Measurements from ENCODE around the gene ACSL3. TPM values are rescaled to one million over a fixed set of nuclear protein-coding genes. Genes with fewer than 3 reads are reported as not detected.
"Not testable (repeated sequence)": the region's sequence is repeated elsewhere in the genome, so short reads cannot be mapped to it uniquely, and the experiment has no call there.

ACSL3 gene
- total RNA-seq, 1 donor from 2014 or later, result 94.4 TPM

GRCh38 chr2:222912117-222912516, 51.3 kb downstream of the ACSL3 start:
- peak; percentile 79 for DNase-seq

- no peak for DNase-seq
Measured at GRCh38 chr2:222912776-222913175, 51.9 kb downstream of the ACSL3 start.

- DNase-seq, result peak; percentile 29
Measured at GRCh38 chr2:222915092-222915957, 54.5 kb downstream of the ACSL3 start.

GRCh38 chr2:222916229-222917197, 55.7 kb downstream of the ACSL3 start:
- DNase-seq, result peak; percentile 20

GRCh38 chr2:222917212-222917611, 56.4 kb downstream of the ACSL3 start:
- not testable (repeated sequence) for DNase-seq

GRCh38 chr2:222919841-222920526, 59.1 kb downstream of the ACSL3 start:
- DNase-seq, result no peak

- DNase-seq, result no peak
Measured at GRCh38 chr2:222920657-222921186, 59.9 kb downstream of the ACSL3 start.

- DNase-seq, result no peak
Measured at GRCh38 chr2:222922019-222922800, 61.4 kb downstream of the ACSL3 start.

GRCh38 chr2:222926915-222927314, 66.1 kb downstream of the ACSL3 start:
- no peak for DNase-seq

- DNase-seq, result no peak
Measured at GRCh38 chr2:222927600-222927999, 66.8 kb downstream of the ACSL3 start.

GRCh38 chr2:222928335-222928734, 67.5 kb downstream of the ACSL3 start:
- DNase-seq, result no peak

- no peak for DNase-seq
Measured at GRCh38 chr2:222930862-222931261, 70.0 kb downstream of the ACSL3 start.

GRCh38 chr2:222931659-222932058, 70.8 kb downstream of the ACSL3 start:
- no peak for DNase-seq

GRCh38 chr2:222933458-222933857, 72.6 kb downstream of the ACSL3 start:
- DNase-seq, result no peak

- no peak for DNase-seq
Measured at GRCh38 chr2:222935688-222936298, 75.0 kb downstream of the ACSL3 start.

GRCh38 chr2:222936705-222937104, 75.9 kb downstream of the ACSL3 start:
- DNase-seq, result no peak

- no peak for DNase-seq
Measured at GRCh38 chr2:222938327-222938726, 77.5 kb downstream of the ACSL3 start.

GRCh38 chr2:222939208-222939856, 78.5 kb downstream of the ACSL3 start:
- peak; percentile 46 for DNase-seq

- no peak for DNase-seq
Measured at GRCh38 chr2:222939979-222940378, 79.1 kb downstream of the ACSL3 start.

- DNase-seq, result peak; percentile 16
Measured at GRCh38 chr2:222941510-222942032, 80.7 kb downstream of the ACSL3 start.

All from tongue (tissue), 2 donors.